Gastroesophageal sphincter (tissue), 4 donors: ENCODE results near the gene ATP7A. TPM values are rescaled to one million over a fixed set of nuclear protein-coding genes. Genes with fewer than 3 reads are reported as not detected.

ENCODE experiments used
- ATAC-seq: fragments of 150-250 bp; one replicate; pipeline ENCODE4 v1.9.1; 2016; ENCODE audit warnings: mild to moderate bottlenecking, moderate library complexity
- H3K27ac ChIP-seq, 4 donors: fragments of 200-600 bp; sonication (generic) in 3 of 4; 1 replicate in 3 of 4; 2 replicates in 1 of 4; pipeline ENCODE4 v1.5.1; 2016 to 2019
- H3K27me3 ChIP-seq: fragments of 200-600 bp; sonication (generic); one replicate; pipeline ENCODE4 v1.5.1; 2019
- H3K36me3 ChIP-seq, 2 donors: fragments of 200-600 bp; sonication (generic); one replicate each; pipeline ENCODE4 v1.5.1; 2019; ENCODE audit warnings: control low read depth in 1 of 2
- H3K4me1 ChIP-seq, 3 donors: fragments of 200-600 bp; sonication (generic); 1 replicate in 2 of 3; 2 replicates in 1 of 3; pipeline ENCODE4 v1.5.1; 2016 to 2019; ENCODE audit warnings: control low read depth in 2 of 3
- H3K4me3 ChIP-seq, 2 donors: fragments of 200-600 bp; sonication (generic); one replicate each; pipeline ENCODE4 v1.5.1; 2019; ENCODE audit warnings: mild to moderate bottlenecking in 1 of 2, moderate library complexity in 1 of 2
- H3K9me3 ChIP-seq, 3 donors: fragments of 200-600 bp; sonication (generic); one replicate each; pipeline ENCODE4 v1.5.1; 2017 to 2019; ENCODE audit warnings: control low read depth in 2 of 3
- EP300 ChIP-seq: sonication (generic); formaldehyde crosslinking; IDR thresholded peaks from one replicate; pipeline ENCODE4 v1.6.1; 2017; ENCODE audit warnings: antibody characterized with exemption, mild to moderate bottlenecking
- POLR2A ChIP-seq, 2 donors: fragments of 450-650 bp; IDR thresholded peaks; one replicate each; pipeline ENCODE4 v1.6.1; 2017; ENCODE audit warnings: antibody characterized with exemption in 2 of 2, mild to moderate bottlenecking in 2 of 2, moderate library complexity in 1 of 2
- POLR2AphosphoS5 ChIP-seq: sonication (generic); formaldehyde crosslinking; IDR thresholded peaks from one replicate; pipeline ENCODE4 v1.6.1; 2017; ENCODE audit warnings: antibody characterized with exemption
- WGBS, 2 donors: methylation state at CpG; one replicate each; pipeline ENCODE4 v1.1.5; 2018; ENCODE audit warnings: low coverage in 1 of 2; 5-methylcytosine and 5-hydroxymethylcytosine counted together
- total RNA-seq, 4 donors: library from RNA; depleted of rRNA; stranded (reverse); fragments of >200 nt; gene quantifications; one replicate each; pipeline ENCODE4 v1.1.0, GENCODE V29; 2016
- TF ChIP-seq, protein P1 (sequence below), 4 experiments: fragments of 200-600 bp in 2 of 4; fragments of 450-650 bp in 2 of 4; sonication (generic) in 1 of 4; IDR thresholded peaks; one replicate each; pipeline ENCODE4 v1.5.1; 2017 to 2019; ENCODE audit warnings: antibody characterized with exemption in 4 of 4, mild to moderate bottlenecking in 2 of 4, moderate library complexity in 2 of 4

The ATP7A gene
- total RNA-seq, 4 donors from 2014 or later = 8.6 to 21.2 (median 12.7) TPM

DNA sequence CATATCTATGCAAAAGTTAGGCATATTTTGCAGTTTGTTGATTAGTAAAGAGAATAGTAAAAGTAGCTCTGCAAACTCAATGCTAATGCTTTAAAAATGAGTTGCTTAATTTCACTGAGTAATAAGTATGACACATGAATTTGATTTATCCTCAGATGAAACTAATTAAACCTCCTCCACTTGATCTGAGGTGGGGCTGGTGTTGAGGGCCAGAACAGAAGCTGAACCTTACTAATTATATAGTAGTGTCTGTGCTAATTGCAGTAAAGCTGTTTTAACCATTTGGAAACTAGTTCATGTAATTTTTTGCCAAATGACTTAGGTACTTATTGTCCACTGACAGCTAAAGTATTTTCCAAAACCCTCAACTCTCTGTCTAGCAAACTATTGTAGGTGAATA lies 66.6 kb downstream of the ATP7A start:
- no peaks in the 10 kb centered on the region for H3K27me3 ChIP-seq
- no peaks in the 10 kb centered on the region for H3K36me3 ChIP-seq
- no peaks in the 10 kb centered on the region for H3K9me3 ChIP-seq
- no peak for ATAC-seq
- H3K27ac ChIP-seq = no peak overlapping the region
- no peaks in the 10 kb centered on the region for H3K4me1 ChIP-seq
- no peak overlapping the region for H3K4me3 ChIP-seq
- TF ChIP-seq EP300 (no peak), POLR2A (IDR thresholded peaks at IDR 0.05) (no peak), POLR2AphosphoS5 (no peak)
- TF ChIP-seq, protein P1, sequence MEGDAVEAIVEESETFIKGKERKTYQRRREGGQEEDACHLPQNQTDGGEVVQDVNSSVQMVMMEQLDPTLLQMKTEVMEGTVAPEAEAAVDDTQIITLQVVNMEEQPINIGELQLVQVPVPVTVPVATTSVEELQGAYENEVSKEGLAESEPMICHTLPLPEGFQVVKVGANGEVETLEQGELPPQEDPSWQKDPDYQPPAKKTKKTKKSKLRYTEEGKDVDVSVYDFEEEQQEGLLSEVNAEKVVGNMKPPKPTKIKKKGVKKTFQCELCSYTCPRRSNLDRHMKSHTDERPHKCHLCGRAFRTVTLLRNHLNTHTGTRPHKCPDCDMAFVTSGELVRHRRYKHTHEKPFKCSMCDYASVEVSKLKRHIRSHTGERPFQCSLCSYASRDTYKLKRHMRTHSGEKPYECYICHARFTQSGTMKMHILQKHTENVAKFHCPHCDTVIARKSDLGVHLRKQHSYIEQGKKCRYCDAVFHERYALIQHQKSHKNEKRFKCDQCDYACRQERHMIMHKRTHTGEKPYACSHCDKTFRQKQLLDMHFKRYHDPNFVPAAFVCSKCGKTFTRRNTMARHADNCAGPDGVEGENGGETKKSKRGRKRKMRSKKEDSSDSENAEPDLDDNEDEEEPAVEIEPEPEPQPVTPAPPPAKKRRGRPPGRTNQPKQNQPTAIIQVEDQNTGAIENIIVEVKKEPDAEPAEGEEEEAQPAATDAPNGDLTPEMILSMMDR (IDR thresholded peaks at IDR 0.05) = no peak

DNA sequence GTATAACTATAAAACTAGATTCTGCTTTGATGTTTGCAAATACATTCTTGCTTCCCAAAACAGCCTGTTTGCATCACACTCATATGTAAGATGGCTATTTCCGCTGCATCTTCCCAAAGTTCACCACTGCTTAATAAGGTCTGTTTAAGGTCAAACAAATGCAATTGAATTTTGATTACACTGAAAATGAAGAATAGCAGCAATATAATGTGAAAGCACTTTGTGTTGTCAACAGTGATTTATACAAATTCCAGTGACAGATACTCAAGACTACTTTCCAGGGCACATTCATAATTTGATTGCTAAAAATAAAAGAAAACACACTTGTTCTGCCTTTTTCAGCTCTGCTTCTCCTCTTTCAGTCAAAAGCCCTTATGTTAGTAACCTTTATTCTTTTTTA lies 67.0 kb downstream of the ATP7A start:
- TF ChIP-seq EP300 = no peak
- 78 to 86% methylated on average over 1 of the region's 1 CpG for WGBS, 2 donors
- Histone ChIP-seq H3K27me3 (no peaks in the 10 kb centered on the region), H3K4me1 (no peaks in the 10 kb centered on the region), H3K9me3 (no peaks in the 10 kb centered on the region), H3K4me3 (no peak overlapping the region), H3K36me3 (no peaks in the 10 kb centered on the region), H3K27ac (no peak overlapping the region)
- no peak for ATAC-seq

DNA sequence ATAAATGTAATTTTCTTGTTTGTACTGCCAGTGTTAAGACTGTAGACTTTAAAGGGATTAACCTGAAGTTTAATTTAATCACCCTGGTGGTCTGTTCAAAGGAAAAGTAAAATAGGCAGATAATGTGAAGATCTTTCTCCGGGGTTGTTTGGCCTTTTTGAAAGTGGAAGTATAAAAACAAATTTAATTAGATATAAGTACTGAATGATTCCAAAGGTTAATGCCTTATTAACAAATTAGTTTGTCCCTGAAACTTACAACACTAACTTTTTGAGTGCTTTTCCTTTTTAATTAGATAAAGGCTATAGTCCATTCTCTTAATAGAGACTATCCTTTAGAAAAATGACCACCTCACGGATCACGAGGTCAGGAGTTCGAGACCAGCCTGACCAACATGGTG lies 69.4 kb downstream of the ATP7A start:
- ATAC-seq = no peak
- no peak overlapping the region for H3K27ac ChIP-seq
- no peak overlapping the region for H3K4me3 ChIP-seq
- H3K36me3 ChIP-seq = no peaks in the 10 kb centered on the region
- H3K27me3 ChIP-seq = no peaks in the 10 kb centered on the region
- H3K9me3 ChIP-seq = no peaks in the 10 kb centered on the region
- TF ChIP-seq POLR2AphosphoS5 = no peak
- TF ChIP-seq EP300 = no peak
- TF ChIP-seq, protein P1 (IDR thresholded peaks at IDR 0.05) = no peak
- WGBS, 2 donors = 90% methylated on average over 2 of the region's 4 CpGs; no CpG with 5 or more reads in 1 of the 2 donors
- no peaks in the 10 kb centered on the region for H3K4me1 ChIP-seq

DNA sequence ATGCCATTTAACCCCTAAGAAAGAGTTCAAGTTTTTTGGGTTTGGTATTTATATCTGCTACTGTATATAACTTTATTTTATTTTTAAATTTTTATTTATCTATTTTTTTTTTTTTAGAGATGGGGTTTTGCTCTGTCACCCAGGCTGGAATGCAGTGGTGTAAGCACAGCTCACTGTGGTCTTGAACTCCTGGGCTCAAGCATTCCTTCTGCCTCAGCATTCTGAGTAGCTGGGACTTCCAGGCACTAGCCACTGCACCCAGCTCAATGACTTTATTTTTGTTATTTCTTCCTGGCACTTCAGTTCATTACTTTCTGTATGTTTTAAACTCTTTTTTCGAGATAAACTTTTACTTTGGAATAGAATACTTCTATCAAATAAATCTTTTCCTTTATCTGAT lies 101.4 kb downstream of the ATP7A start:
- 67 to 100% methylated on average over 1 of the region's 1 CpG for WGBS, 2 donors
- Histone ChIP-seq H3K36me3 (no peaks in the 10 kb centered on the region), H3K4me1 (no peaks in the 10 kb centered on the region), H3K27ac (no peak overlapping the region), H3K4me3 (no peak overlapping the region), H3K9me3 (no peaks in the 10 kb centered on the region), H3K27me3 (no peaks in the 10 kb centered on the region)
- ATAC-seq = no peak
- TF ChIP-seq EP300 = no peak
- no peak for TF ChIP-seq POLR2AphosphoS5
- TF ChIP-seq POLR2A (IDR thresholded peaks at IDR 0.05) = no peak
- TF ChIP-seq, protein P1 (IDR thresholded peaks at IDR 0.05) = no peak

DNA sequence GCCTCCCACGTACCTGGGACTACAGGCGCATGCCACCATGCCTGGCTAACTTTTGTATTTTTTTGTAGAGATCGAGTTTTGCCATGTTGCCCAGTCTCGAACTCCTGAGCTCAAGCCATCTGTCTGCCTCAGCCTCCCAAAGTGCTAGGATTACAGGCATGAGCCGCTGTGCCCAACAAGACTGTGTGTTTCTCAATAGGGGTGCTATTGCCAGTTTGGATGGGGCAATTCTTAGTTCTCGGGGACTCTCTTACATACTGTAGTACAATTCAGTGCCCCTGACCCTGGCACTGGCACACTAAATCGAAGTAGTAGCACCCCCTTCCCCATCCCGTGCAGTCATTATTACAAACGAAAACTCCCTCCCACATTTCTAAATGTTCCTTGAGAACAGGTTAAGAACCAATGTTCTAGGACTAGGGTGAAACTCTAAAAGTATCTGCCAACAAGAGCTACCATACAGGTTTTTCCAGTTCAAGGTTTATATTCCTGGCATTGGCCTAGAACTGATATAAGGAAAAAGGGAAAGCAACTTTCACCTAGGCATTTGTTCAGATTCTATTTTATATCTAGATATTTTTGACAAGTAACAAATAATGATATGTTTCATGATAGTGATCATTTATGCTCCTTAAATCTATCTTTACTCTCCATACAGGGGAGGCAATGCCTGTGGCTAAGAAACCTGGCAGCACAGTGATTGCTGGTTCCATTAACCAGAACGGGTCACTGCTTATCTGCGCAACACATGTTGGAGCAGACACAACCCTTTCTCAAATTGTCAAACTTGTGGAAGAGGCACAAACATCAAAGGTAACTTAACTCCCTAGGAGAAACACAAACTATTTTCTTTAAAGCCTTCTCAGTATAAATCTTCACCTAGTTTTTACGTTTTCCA lies 109.3 kb downstream of the ATP7A start:
- no peak overlapping the region for H3K4me3 ChIP-seq
- H3K4me1 ChIP-seq = no peaks in the 10 kb centered on the region
- H3K9me3 ChIP-seq = no peaks in the 10 kb centered on the region
- H3K27me3 ChIP-seq = no peaks in the 10 kb centered on the region
- WGBS, 2 donors = 72 to 88% methylated on average over 6 to 9 of the region's 12 CpGs
- no peak for ATAC-seq
- no peak overlapping the region for H3K27ac ChIP-seq
- H3K36me3 ChIP-seq = no peaks in the 10 kb centered on the region
- TF ChIP-seq, protein P1 (IDR thresholded peaks at IDR 0.05) = no peak
- TF ChIP-seq POLR2AphosphoS5 = no peak
- TF ChIP-seq EP300 = no peak
- no peak for TF ChIP-seq POLR2A (IDR thresholded peaks at IDR 0.05)
